GM12878 (cell line): Measurements from ENCODE around the gene REEP6. TPM values are rescaled to one million over a fixed set of nuclear protein-coding genes. Genes with fewer than 3 reads are reported as not detected.

Experiments
- ATAC-seq: fragments of 200-7000 bp; cut with Tn5 transposase; 3 replicates; pipeline ENCODE4 v1.9.1; 2020; ENCODE audit warnings: mild to moderate bottlenecking, moderate library complexity
- BruUV-seq: library from RNA; stranded (reverse); fragments of 400-500 nt; replicated peaks from 2 replicates; lab custom pipeline; 2021; lab: Mats Ljungman, UMichigan
- CTCF ChIA-PET: fragments of 300-600 bp; sonication (Branson Sonifier 250); formaldehyde crosslinking; extraction: SDS; loops from one replicate; lab custom pipeline; 2021; ENCODE audit warnings: inconsistent platforms; lab: Yijun Ruan, JAX
- POLR2A ChIA-PET: fragments of 350-600 bp; formaldehyde crosslinking; extraction: SDS; loops from one replicate; lab custom pipeline; 2021; ENCODE audit warnings: inconsistent platforms; lab: Charles Lee
- RAD21 ChIA-PET: fragments of 300-600 bp; sonication (Branson Sonifier 250); formaldehyde crosslinking; loops from one replicate; lab custom pipeline; 2023; ENCODE audit warnings: antibody characterized with exemption; ENCODE audit not compliant: unreplicated experiment; lab: Charles Lee
- SMC1A ChIA-PET: fragments of 300-600 bp; sonication (Branson Sonifier 250); formaldehyde crosslinking; loops from one replicate; lab custom pipeline; 2023; ENCODE audit not compliant: unreplicated experiment, uncharacterized antibody; lab: Charles Lee
- DNase-seq: peaks from one replicate; pipeline ENCODE4 v3.0.0-alpha.2; 2011; ENCODE audit warnings: low read depth, low spot score
- FAIRE-seq: peaks from 3 replicates; lab custom pipeline; 2011; peaks lifted over from hg19 to GRCh38; lab: Jason Lieb, UNC
- H2AFZ ChIP-seq: 2 replicates; pipeline ENCODE4 v1.6.0; 2011; ENCODE audit warnings: low read depth, low read length, control low read depth; ENCODE audit not compliant: control insufficient read depth
- H3K27ac ChIP-seq: 2 replicates; pipeline ENCODE4 v1.5.1; 2011; ENCODE audit warnings: control low read depth; ENCODE audit not compliant: control insufficient read depth, insufficient read depth
- H3K27me3 ChIP-seq, 2 experiments: replicated peaks in 1 of 2; 2 replicates each; pipeline versions ENCODE4 v1.6.0 to v1.6.1; 2011; ENCODE audit warnings: low read length in 1 of 2; ENCODE audit not compliant: control insufficient read depth in 2 of 2, insufficient read depth in 2 of 2
- H3K36me3 ChIP-seq, 2 experiments: 2 replicates each; pipeline ENCODE4 v1.5.1; 2011; ENCODE audit warnings: low read length in 1 of 2; ENCODE audit not compliant: control insufficient read depth in 2 of 2, insufficient read depth in 2 of 2
- H3K4me1 ChIP-seq: 2 replicates; pipeline ENCODE4 v1.6.1; 2011; ENCODE audit warnings: mild to moderate bottlenecking, low read length, moderate library complexity, mixed read lengths; ENCODE audit not compliant: control insufficient read depth, insufficient read depth
- H3K4me2 ChIP-seq: 2 replicates; pipeline ENCODE4 v1.6.0; 2011; ENCODE audit warnings: control low read depth; ENCODE audit not compliant: control insufficient read depth, insufficient read depth
- H3K4me3 ChIP-seq: fragments of 200-600 bp; sonication (generic); 2 replicates; pipeline ENCODE4 v1.5.1; 2016
- H3K79me2 ChIP-seq: 2 replicates; pipeline ENCODE4 v1.6.0; 2011; ENCODE audit warnings: low read length; ENCODE audit not compliant: control insufficient read depth, insufficient read depth
- H3K9ac ChIP-seq: 2 replicates; pipeline ENCODE4 v1.8.0; 2011; ENCODE audit warnings: low read length, control low read depth, mixed read lengths; ENCODE audit not compliant: control insufficient read depth, insufficient read depth
- H3K9me3 ChIP-seq: replicated peaks from 3 replicates; pipeline ENCODE4 v1.5.1; 2011; ENCODE audit warnings: mild to moderate bottlenecking, low read length; ENCODE audit not compliant: control insufficient read depth, insufficient read depth
- H4K20me1 ChIP-seq: 2 replicates; pipeline ENCODE4 v1.6.0; 2011; ENCODE audit not compliant: control insufficient read depth, insufficient read depth
- BCLAF1 ChIP-seq: fragments of 450-650 bp; IDR thresholded peaks from 2 replicates; pipeline ENCODE4 v1.6.1; 2017; ENCODE audit warnings: antibody characterized with exemption, mild to moderate bottlenecking, moderate library complexity
- CEBPB ChIP-seq, 2 experiments: fragments of 150-350 bp in 1 of 2; IDR thresholded peaks; 2 replicates each; pipeline ENCODE4 v1.6.1; 2012 to 2014; ENCODE audit warnings: low read depth in 2 of 2, low read length in 2 of 2, borderline replicate concordance in 1 of 2, inconsistent platforms in 1 of 2
- FOXK2 ChIP-seq: fragments of 450-650 bp; IDR thresholded peaks from 2 replicates; pipeline ENCODE4 v1.6.1; 2017; ENCODE audit warnings: mild to moderate bottlenecking, moderate library complexity
- HDAC2 ChIP-seq: fragments of 200-600 bp; sonication (generic); IDR thresholded peaks from 2 replicates; pipeline ENCODE4 v1.6.1; 2017
- MEF2B ChIP-seq: fragments of 450-650 bp; IDR thresholded peaks from 2 replicates; pipeline ENCODE4 v1.6.1; 2018; ENCODE audit warnings: mild to moderate bottlenecking, moderate library complexity; ENCODE audit not compliant: partially characterized antibody, poor library complexity, severe bottlenecking
- NFXL1 ChIP-seq: fragments of 450-650 bp; IDR thresholded peaks from 2 replicates; pipeline ENCODE4 v1.6.1; 2017; ENCODE audit warnings: antibody characterized with exemption, mild to moderate bottlenecking, borderline replicate concordance
- PAX5 ChIP-seq: IDR thresholded peaks from 2 replicates; pipeline ENCODE4 v1.6.1; 2011; ENCODE audit warnings: low read depth, low read length, borderline replicate concordance
- RBBP5 ChIP-seq: fragments of 200-600 bp; sonication (generic); conservative IDR thresholded peaks from 2 replicates; pipeline ENCODE4 v1.6.1; 2016
- RELA ChIP-seq: fragments of 450-650 bp; IDR thresholded peaks from 2 replicates; pipeline ENCODE4 v1.8.0; 2014; ENCODE audit warnings: borderline replicate concordance; ENCODE audit not compliant: partially characterized antibody
- SIN3A ChIP-seq: IDR thresholded peaks from 2 replicates; pipeline ENCODE4 v1.6.1; 2012; ENCODE audit warnings: low read depth, low read length, improper control_type of control experiment
- SMAD1 ChIP-seq: fragments of 450-650 bp; IDR thresholded peaks from 2 replicates; pipeline ENCODE4 v1.6.1; 2018; ENCODE audit warnings: mild to moderate bottlenecking, low read depth; ENCODE audit not compliant: partially characterized antibody
- TARDBP ChIP-seq: IDR thresholded peaks from 2 replicates; pipeline ENCODE4 v1.6.1; 2016; ENCODE audit warnings: borderline replicate concordance
- ZNF24 ChIP-seq: fragments of 450-650 bp; IDR thresholded peaks from 2 replicates; pipeline ENCODE4 v1.6.1; 2017; ENCODE audit warnings: antibody characterized with exemption, mild to moderate bottlenecking
- WGBS: methylation state at CpG from one replicate; pipeline ENCODE4 v1.1.6; 2016; ENCODE audit warnings: low lambda C conversion rate; ENCODE audit not compliant: insufficient replicate concordance, insufficient coverage; ENCODE audit errors: missing lambda C conversion rate; 5-methylcytosine and 5-hydroxymethylcytosine counted together
- in situ Hi-C: fragments of 300-500 bp; cut with MboI; formaldehyde crosslinking; loops from 9 replicates; pipeline ENCODE4 v1.14.3; 2018; ENCODE audit warnings: mixed read lengths
- intact Hi-C: fragments of 100-400 bp; cut with micrococcal nuclease; formaldehyde crosslinking; loops from one replicate; pipeline ENCODE4 v1.14.2; 2022; ENCODE audit not compliant: unreplicated experiment
- polyA plus RNA-seq, 11 experiments: library from polyadenylated mRNA; depleted of rRNA in 4 of 11; unstranded in 6 of 11; stranded (reverse) in 5 of 11; fragments of >200 nt; fragmentation: Nextera tagmentation in 4 of 11; fragmentation: Illumina TruSeq in 1 of 11; extraction: Ambion mirVana in 4 of 11; extraction: Trizol in 1 of 11; gene quantifications; 1 replicate in 1 of 11; 2 replicates in 10 of 11; pipeline versions ENCODE4 v1.2.1 to v1.2.3, GENCODE V29; 2011 to 2016; ENCODE audit warnings: inconsistent platforms in 2 of 11, missing spikeins in 2 of 11, low read depth in 1 of 11
- total RNA-seq, 4 experiments: library from RNA; depleted of rRNA in 3 of 4; stranded (reverse); fragments of >200 nt in 3 of 4; fragmentation: Illumina TruSeq in 1 of 4; extraction: Trizol in 1 of 4; gene quantifications; 2 replicates each; pipeline versions ENCODE4 v1.2.1 to v1.2.3, GENCODE V29; 2013 to 2021
- TF ChIP-seq, protein P1 (sequence below): fragments of 450-650 bp; IDR thresholded peaks from 2 replicates; pipeline ENCODE4 v1.6.1; 2017; ENCODE audit warnings: borderline replicate concordance
- TF ChIP-seq, protein P2 (sequence below): IDR thresholded peaks from 2 replicates; pipeline ENCODE4 v1.6.1; 2011; ENCODE audit warnings: mild to moderate bottlenecking, low read depth, low read length, moderate library complexity; ENCODE audit not compliant: insufficient replicate concordance

The REEP6 gene
- total and polyA plus RNA-seq, 10 of the 15 experiments (the other 5 are each of a cell fraction or from before 2014, with no cell fraction given), result 0.06 to 1.1 (median 0.39) TPM; not detected in 2

- DNase-seq, result no peak
- ChIA-PET RAD21 (no interaction called here), SMC1A (no interaction called here), CTCF (no interaction called here), POLR2A (no interaction called here)
- no peaks in the 10 kb centered on the region for H3K9me3 ChIP-seq
- no peak for ATAC-seq
- no peak overlapping the region for H3K4me2 ChIP-seq
- H3K27ac ChIP-seq, result no peak overlapping the region
- intact Hi-C loops, result no loop called here
- no peaks in the 10 kb centered on the region for H4K20me1 ChIP-seq
- no peak overlapping the region for H2AFZ ChIP-seq
- WGBS, result 61% methylated on average over 32 of the region's 33 CpGs
- H3K9ac ChIP-seq, result no peak overlapping the region
- no peaks in the 10 kb centered on the region for H3K79me2 ChIP-seq
- peaks cover 0 to 2% of the 10 kb centered on the region in 2 experiments; a peak in 3 of 4 replicates for H3K27me3 ChIP-seq
- H3K4me1 ChIP-seq, result no peaks in the 10 kb centered on the region
- no TSS peak for BruUV-seq
- in situ Hi-C loops, result no loop called here
- H3K4me3 ChIP-seq, result no peak overlapping the region
- no peak for FAIRE-seq
- H3K36me3 ChIP-seq, result no peaks in the 10 kb centered on the region
- no peak for TF ChIP-seq RELA
- TF ChIP-seq, protein P1, sequence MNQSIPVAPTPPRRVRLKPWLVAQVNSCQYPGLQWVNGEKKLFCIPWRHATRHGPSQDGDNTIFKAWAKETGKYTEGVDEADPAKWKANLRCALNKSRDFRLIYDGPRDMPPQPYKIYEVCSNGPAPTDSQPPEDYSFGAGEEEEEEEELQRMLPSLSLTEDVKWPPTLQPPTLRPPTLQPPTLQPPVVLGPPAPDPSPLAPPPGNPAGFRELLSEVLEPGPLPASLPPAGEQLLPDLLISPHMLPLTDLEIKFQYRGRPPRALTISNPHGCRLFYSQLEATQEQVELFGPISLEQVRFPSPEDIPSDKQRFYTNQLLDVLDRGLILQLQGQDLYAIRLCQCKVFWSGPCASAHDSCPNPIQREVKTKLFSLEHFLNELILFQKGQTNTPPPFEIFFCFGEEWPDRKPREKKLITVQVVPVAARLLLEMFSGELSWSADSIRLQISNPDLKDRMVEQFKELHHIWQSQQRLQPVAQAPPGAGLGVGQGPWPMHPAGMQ, result no peak
- TF ChIP-seq ZNF24, result no peak
- TF ChIP-seq RBBP5, result no peak
- TF ChIP-seq CEBPB (IDR thresholded peaks at IDR 0.05; ENCODE audit: borderline replicate concordance in 1 of 2, low read depth in 2 of 2, low read length in 2 of 2), result no peak
- TF ChIP-seq NFXL1, result no peak
- no peak for TF ChIP-seq FOXK2
- TF ChIP-seq SMAD1, result no peak
- no peak for TF ChIP-seq BCLAF1
- no peak for TF ChIP-seq PAX5
- no peak for TF ChIP-seq TARDBP
- no peak for TF ChIP-seq MEF2B
- TF ChIP-seq SIN3A, result no peak
- TF ChIP-seq, protein P2, sequence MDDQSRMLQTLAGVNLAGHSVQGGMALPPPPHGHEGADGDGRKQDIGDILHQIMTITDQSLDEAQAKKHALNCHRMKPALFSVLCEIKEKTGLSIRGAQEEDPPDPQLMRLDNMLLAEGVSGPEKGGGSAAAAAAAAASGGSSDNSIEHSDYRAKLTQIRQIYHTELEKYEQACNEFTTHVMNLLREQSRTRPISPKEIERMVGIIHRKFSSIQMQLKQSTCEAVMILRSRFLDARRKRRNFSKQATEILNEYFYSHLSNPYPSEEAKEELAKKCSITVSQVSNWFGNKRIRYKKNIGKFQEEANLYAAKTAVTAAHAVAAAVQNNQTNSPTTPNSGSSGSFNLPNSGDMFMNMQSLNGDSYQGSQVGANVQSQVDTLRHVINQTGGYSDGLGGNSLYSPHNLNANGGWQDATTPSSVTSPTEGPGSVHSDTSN, result no peak
- TF ChIP-seq HDAC2, result no peak
Observed at GRCh38 chr19:1526066-1526778, 35.2 kb downstream of the REEP6 start.
